Activated gamma-delta T cell (primary cell): ENCODE data around the gene ACVR1B.
A peak's percentile ranks its signal among the peaks of the same experiment; 100 is the strongest.

Source experiments
- DNase-seq: peaks from one replicate; lab custom pipeline; 2025; lab: John Stamatoyannopoulos, UW

Gene ACVR1B

GRCh38 chr12:52020539-52021336 lies 69.2 kb downstream of the ACVR1B start:
- no peak for DNase-seq

GRCh38 chr12:52022841-52023181 lies 71.3 kb downstream of the ACVR1B start:
- DNase-seq = no peak

- peak; percentile 86 for DNase-seq
Measured at GRCh38 chr12:52023182-52023975, 71.9 kb downstream of the ACVR1B start.

GRCh38 chr12:52023976-52024688 lies 72.6 kb downstream of the ACVR1B start:
- no peak for DNase-seq

GRCh38 chr12:52024845-52025230 lies 73.3 kb downstream of the ACVR1B start:
- DNase-seq = no peak

- DNase-seq = no peak
Measured at GRCh38 chr12:52026263-52026662, 74.8 kb downstream of the ACVR1B start.

- no peak for DNase-seq
Measured at GRCh38 chr12:52027085-52027843, 75.8 kb downstream of the ACVR1B start.

GRCh38 chr12:52029685-52030084 lies 78.2 kb downstream of the ACVR1B start:
- no peak for DNase-seq

- no peak for DNase-seq
Measured at GRCh38 chr12:52032446-52032803, 80.9 kb downstream of the ACVR1B start.

- DNase-seq = peak; percentile 90
Measured at GRCh38 chr12:52032804-52033445, 81.4 kb downstream of the ACVR1B start.

GRCh38 chr12:52033446-52034140 lies 82.1 kb downstream of the ACVR1B start:
- no peak for DNase-seq

GRCh38 chr12:52035190-52035589 lies 83.7 kb downstream of the ACVR1B start:
- no peak for DNase-seq

- DNase-seq = no peak
Measured at GRCh38 chr12:52035926-52036325, 84.4 kb downstream of the ACVR1B start.

- peak; percentile 90 for DNase-seq
Measured at GRCh38 chr12:52036587-52037171, 85.2 kb downstream of the ACVR1B start.

GRCh38 chr12:52037248-52037861 lies 85.9 kb downstream of the ACVR1B start:
- DNase-seq = no peak

- no peak for DNase-seq
Measured at GRCh38 chr12:52038447-52038846, 86.9 kb downstream of the ACVR1B start.

GRCh38 chr12:52041035-52041434 lies 89.5 kb downstream of the ACVR1B start:
- DNase-seq = no peak

- no peak for DNase-seq
Measured at GRCh38 chr12:52041695-52042123, 90.2 kb downstream of the ACVR1B start.

- no peak for DNase-seq
Measured at GRCh38 chr12:52042706-52043385, 91.3 kb downstream of the ACVR1B start.
